Astrocyte of the spinal cord (primary cell): ENCODE data around the gene TNKS1BP1.
A peak's percentile ranks its signal among the peaks of the same experiment; 100 is the strongest.

Source experiments
- DNase-seq: peaks from one replicate; pipeline ENCODE4 v3.0.0; 2011; ENCODE audit warnings: low read depth, low spot score
- H3K4me3 ChIP-seq: 2 replicates; pipeline ENCODE4 v1.5.1; 2011; ENCODE audit warnings: low read depth, mild to moderate bottlenecking, low read length, moderate library complexity
- in situ Hi-C: cut with HindIII; loops from 2 replicates; pipeline ENCODE4 v1.10.0; 2017; ENCODE audit warnings: low sequenced_read_pairs
- TF ChIP-seq, protein P1 (sequence below): IDR thresholded peaks from 2 replicates; pipeline ENCODE4 v1.5.1; 2012; ENCODE audit warnings: low read depth, mild to moderate bottlenecking, low read length, inconsistent platforms

Gene TNKS1BP1

GRCh38 chr11:57348636-57349313, 24.0 kb upstream of the TNKS1BP1 start:
- no peak for DNase-seq
- in situ Hi-C loops, result no loop called here
- TF ChIP-seq, protein P1, sequence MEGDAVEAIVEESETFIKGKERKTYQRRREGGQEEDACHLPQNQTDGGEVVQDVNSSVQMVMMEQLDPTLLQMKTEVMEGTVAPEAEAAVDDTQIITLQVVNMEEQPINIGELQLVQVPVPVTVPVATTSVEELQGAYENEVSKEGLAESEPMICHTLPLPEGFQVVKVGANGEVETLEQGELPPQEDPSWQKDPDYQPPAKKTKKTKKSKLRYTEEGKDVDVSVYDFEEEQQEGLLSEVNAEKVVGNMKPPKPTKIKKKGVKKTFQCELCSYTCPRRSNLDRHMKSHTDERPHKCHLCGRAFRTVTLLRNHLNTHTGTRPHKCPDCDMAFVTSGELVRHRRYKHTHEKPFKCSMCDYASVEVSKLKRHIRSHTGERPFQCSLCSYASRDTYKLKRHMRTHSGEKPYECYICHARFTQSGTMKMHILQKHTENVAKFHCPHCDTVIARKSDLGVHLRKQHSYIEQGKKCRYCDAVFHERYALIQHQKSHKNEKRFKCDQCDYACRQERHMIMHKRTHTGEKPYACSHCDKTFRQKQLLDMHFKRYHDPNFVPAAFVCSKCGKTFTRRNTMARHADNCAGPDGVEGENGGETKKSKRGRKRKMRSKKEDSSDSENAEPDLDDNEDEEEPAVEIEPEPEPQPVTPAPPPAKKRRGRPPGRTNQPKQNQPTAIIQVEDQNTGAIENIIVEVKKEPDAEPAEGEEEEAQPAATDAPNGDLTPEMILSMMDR, result no peak
- no peak overlapping the region for H3K4me3 ChIP-seq

GRCh38 chr11:57348052-57348451, 23.3 kb upstream of the TNKS1BP1 start:
- no peak for DNase-seq

GRCh38 chr11:57347336-57347735, 22.6 kb upstream of the TNKS1BP1 start:
- in situ Hi-C loops, result no loop called here

More at GRCh38 chr11:57348052-57348451, 23.3 kb upstream of the TNKS1BP1 start:
- no peak overlapping the region for H3K4me3 ChIP-seq
- TF ChIP-seq, protein P1, result no peak
- in situ Hi-C loops, result no loop called here

DNA sequence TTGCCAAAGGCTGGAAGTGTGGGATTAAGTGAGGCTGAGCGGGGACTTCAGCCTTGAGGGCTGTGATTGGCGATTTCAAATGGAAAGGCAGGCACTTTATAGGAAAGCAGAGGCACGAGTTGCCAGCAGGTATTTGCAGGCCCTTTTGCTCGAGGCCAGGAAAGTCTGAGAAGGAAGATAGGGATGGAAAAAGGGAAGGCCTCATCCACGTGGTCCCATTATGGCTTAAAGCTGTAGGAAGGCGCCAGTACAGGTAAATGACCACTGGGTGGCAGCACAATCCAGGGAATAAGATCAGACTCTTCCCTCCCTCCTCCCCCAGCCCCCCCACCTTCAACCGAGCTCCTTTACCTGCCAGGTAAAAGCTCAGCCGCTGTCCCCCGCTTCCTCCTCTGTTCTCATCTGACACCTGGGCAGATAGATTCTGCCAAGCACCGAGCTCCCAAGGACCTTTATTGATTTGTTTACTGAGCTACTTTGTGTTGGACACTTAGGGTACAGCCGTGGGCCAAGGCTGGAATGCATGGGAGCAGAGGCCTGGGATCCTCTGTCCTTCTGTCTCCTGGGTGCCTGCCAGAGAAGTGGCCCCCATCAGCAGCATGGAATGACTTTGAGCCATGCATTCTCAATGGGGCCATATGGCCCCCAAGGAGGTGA, 20.9 kb upstream of the TNKS1BP1 start:
- in situ Hi-C loops, result no loop called here

More at GRCh38 chr11:57347336-57347735, 22.6 kb upstream of the TNKS1BP1 start:
- TF ChIP-seq, protein P1, result no peak
- no peak for DNase-seq
- no peak overlapping the region for H3K4me3 ChIP-seq

GRCh38 chr11:57344826-57345225, 20.1 kb upstream of the TNKS1BP1 start:
- in situ Hi-C loops, result no loop called here
- no peak overlapping the region for H3K4me3 ChIP-seq
- DNase-seq, result no peak
- TF ChIP-seq, protein P1, result no peak

More for the DNA sequence above, 20.9 kb upstream of the TNKS1BP1 start:
- TF ChIP-seq, protein P1, result peak; percentile 77
- no peak overlapping the region for H3K4me3 ChIP-seq
- peak; percentile 62 for DNase-seq

GRCh38 chr11:57343825-57344224, 19.1 kb upstream of the TNKS1BP1 start:
- no peak overlapping the region for H3K4me3 ChIP-seq
- no peak for DNase-seq
- in situ Hi-C loops, result no loop called here
- TF ChIP-seq, protein P1, result no peak
